Prostate gland (tissue), 2 donors: ENCODE results near the gene GLIS2.

Experiments
- CTCF ChIP-seq, 4 experiments: fragments of 200-600 bp in 2 of 4; fragments of 450-650 bp in 2 of 4; sonication (generic) in 2 of 4; IDR thresholded peaks; 1 replicate in 3 of 4; 2 replicates in 1 of 4; pipeline ENCODE4 v1.5.1; 2016 to 2019; ENCODE audit warnings: antibody characterized with exemption in 4 of 4, mild to moderate bottlenecking in 2 of 4, moderate library complexity in 2 of 4
- POLR2A ChIP-seq: fragments of 450-650 bp; IDR thresholded peaks from one replicate; pipeline ENCODE4 v1.6.1; 2016; ENCODE audit warnings: antibody characterized with exemption, mild to moderate bottlenecking
- POLR2AphosphoS5 ChIP-seq: sonication (generic); formaldehyde crosslinking; IDR thresholded peaks from one replicate; pipeline ENCODE4 v1.6.1; 2017; ENCODE audit warnings: antibody characterized with exemption

- TF ChIP-seq CTCF (IDR thresholded peaks at IDR 0.05) = no peak
- no peak for TF ChIP-seq POLR2AphosphoS5
- no peak for TF ChIP-seq POLR2A
These were observed 40.0 kb upstream of the GLIS2 start for GRCh38 chr16:4275861-4276260.
